HG03432 (cell line): ENCODE data around the gene KLF5.
"Not testable (repeated sequence)": the region's sequence is repeated elsewhere in the genome, so short reads cannot be mapped to it uniquely, and the experiment has no call there.

Experiments
- ATAC-seq: cut with Tn5 transposase; IDR thresholded peaks from one replicate; pipeline ENCODE4 v1.9.1; 2021; ENCODE audit warnings: mild to moderate bottlenecking, moderate library complexity; ENCODE audit not compliant: unreplicated experiment

The KLF5 gene

DNA sequence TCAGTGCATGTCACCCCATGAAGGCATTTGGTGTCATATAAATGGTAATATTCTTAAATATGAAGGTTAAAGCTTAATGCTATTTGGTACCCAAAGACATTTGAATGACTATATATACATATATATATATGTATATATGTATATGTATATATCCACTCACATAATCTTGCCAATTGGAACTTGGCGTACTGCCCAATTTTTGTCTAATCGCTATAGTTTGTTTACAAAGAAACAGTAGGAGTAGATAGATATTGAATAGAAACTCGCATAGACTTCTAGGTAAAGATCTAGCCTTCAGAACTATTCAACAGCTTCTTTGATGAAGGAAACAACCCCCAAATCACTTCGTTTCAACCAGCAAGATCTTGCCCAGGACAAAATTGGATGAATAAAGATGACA, 24.1 kb downstream of the KLF5 start:
- no peak for ATAC-seq

GRCh38 chr13:73088332-73088935, 29.6 kb downstream of the KLF5 start:
- no peak for ATAC-seq

GRCh38 chr13:73089213-73089612, 30.4 kb downstream of the KLF5 start:
- ATAC-seq, result no peak

DNA sequence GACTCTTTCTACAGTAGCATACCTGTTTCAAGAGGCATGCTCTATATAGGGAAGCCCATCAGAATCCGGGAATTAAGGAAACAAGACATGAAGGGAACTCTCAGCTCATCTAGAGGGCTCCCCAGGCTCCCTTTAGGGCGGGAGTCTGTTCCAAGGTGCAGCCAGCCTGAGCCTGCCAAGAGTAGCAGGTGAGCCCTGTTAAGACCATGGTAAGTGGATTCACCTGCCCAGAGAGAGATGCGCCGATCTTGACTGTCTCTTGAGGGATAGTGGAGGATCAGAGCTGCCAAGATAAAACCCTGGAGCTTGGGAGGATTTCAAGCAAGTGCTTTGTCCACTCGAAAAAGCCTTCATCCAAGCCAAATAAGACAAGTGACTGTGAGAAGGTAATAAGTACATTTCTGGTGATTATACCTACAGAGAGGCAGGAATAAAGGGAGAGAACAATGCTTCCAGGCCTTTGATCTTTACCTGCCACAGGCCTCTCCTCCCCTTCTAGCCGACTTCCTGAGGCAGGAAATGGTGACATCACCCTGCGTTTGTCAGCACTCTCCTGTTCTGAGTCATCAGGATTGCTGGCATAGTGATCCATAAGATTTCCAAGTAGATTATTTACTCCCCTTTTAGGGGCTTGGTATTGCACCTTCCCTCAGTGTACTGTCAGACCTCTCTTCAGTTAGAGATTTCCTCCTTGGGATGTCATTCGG, 31.5 kb downstream of the KLF5 start:
- peak; percentile 74 for ATAC-seq

GRCh38 chr13:73090823-73091187, 32.0 kb downstream of the KLF5 start:
- no peak for ATAC-seq

- no peak for ATAC-seq
These were observed 34.0 kb downstream of the KLF5 start for GRCh38 chr13:73092829-73093228.

GRCh38 chr13:73096173-73096572, 37.4 kb downstream of the KLF5 start:
- no peak for ATAC-seq

DNA sequence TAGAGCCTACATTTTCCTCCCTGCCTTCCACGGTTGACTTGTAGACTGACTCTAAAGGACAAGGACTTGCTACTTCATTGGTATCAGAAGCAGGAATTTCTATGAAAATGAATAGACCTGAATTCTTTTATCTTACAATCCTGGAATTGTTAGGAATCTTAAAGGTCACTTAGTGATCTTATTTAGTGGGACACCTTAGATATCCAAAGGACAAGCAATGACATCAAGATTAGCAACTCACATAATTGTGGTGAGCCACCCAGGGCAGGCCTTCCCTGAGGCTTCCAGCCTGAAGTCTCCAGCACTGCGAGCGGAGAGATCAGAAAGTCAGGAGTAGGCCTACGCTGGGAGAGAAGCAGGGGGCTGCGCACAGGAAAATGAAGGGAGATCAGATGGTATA, 37.8 kb downstream of the KLF5 start:
- no peak for ATAC-seq

DNA sequence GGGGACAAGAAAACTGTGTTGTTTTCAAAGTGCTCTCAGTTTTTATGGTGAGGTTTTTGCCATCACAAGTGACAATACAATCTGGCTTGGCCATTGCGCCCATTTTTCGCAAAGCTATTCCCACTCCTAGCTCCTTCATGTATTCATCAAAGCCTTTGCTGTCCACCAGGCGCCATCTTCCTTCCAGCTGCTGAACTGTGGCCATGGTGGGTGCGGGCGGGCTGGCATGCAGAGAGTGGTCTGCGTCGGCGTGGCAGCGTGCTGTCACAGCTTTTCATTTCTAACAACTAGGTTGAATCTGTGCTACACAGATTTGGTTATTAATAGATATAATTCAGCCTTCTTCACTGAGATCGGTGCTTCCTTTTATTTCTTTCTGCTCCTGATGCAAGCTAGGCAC, 42.0 kb downstream of the KLF5 start:
- ATAC-seq, result not testable (repeated sequence)

GRCh38 chr13:73101351-73102007, 42.7 kb downstream of the KLF5 start:
- no peak for ATAC-seq

- ATAC-seq, result no peak
These were observed 44.4 kb downstream of the KLF5 start for GRCh38 chr13:73103238-73103637.

DNA sequence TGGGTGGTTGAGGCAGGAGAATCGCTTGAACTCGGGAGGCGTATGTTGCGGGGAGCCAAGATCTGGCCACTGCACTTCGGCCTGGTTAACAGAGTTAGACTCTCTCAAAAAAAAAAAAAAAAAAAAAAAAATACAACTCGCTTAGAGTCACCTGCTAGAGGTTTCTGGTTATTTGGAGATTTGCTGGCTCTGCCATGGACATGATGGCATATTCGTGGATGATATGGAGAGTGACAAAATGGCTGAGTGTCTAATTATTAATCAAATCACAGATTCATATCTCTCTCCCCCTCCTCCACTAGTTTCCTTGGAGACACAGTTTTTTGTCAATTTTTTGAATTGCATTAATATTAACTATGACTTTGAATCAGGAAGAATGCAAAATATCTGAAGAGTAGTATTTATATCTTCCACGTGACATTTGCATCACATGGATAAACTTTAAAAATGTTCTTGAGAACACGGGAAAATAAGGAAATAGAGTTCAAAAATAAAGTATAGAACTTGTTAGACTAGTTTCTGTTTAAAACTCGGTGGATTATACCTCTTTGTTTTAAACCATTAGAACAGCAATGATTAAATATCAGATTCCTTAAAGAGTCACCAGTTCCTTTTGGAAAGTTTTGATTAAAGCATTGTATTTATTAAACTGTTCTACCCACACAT, 47.8 kb downstream of the KLF5 start:
- ATAC-seq, result no peak

GRCh38 chr13:73107481-73107880, 48.7 kb downstream of the KLF5 start:
- no peak for ATAC-seq

DNA sequence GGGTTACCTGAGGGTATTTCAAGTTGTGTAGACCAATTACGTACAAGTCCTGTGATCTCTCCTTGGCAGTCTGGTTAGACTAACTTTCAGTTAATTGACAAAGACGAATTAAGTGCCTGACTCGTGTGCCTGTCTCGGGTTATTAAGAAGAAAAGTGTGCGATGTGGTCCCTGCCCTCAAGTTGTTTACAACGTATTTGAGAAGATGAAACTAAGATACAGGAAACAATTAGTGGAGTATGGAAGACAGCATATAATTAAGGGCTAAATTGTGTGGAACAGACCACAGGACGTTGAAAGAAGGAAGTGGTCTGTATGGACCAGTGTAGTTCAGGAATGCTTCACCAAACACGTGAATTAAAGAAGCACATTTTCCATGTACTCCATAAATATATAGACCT, 49.2 kb downstream of the KLF5 start:
- ATAC-seq, result no peak

DNA sequence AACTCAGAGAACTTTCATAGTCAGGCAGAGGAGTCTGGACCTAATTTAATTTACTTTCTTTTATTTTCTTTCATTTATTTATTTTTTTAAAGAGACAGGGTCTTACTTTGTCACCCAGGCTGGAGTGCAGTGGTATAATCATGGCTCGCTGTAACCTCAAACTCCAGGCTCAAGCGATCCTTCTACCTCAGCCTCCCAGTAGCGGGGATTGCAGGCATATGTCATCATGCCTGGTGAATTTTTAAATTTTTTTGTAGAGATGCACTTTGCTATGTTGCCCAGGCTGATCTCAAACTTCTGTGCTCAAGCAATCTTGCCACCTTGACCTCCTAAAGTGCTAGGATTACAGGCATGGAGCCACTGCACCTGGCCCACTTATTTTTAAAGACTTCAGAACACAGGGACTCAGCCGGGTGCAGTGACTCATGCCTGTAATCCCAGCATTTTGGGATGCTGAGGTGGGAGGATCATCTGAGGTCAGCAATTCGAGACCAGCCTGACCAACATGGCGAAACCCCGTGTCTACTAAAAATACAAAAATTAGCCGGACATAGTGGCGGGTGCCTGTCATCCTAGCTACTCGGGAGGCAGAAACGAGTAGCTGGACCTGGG, 50.6 kb downstream of the KLF5 start:
- no peak for ATAC-seq

GRCh38 chr13:73109969-73110368, 51.2 kb downstream of the KLF5 start:
- no peak for ATAC-seq

DNA sequence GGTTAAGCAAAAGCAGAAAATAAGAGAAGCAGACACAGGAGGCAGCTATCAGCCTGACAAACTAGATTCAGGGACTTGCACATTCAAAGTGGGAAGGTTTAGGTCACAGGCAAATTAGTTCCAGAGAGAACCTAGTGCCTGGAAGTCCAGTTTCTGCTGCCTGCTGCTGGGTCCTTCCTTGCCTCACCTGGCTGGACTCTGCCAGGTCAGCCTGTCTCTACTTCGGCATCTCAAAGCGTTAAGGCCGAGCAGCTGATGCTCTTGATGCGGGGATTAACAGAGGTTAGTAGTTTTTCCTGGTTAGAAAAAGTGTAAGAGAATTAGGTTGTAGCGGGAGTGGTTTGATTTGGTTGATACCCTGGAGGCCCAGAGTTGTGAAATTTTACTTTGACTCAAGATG, 52.0 kb downstream of the KLF5 start:
- no peak for ATAC-seq

DNA sequence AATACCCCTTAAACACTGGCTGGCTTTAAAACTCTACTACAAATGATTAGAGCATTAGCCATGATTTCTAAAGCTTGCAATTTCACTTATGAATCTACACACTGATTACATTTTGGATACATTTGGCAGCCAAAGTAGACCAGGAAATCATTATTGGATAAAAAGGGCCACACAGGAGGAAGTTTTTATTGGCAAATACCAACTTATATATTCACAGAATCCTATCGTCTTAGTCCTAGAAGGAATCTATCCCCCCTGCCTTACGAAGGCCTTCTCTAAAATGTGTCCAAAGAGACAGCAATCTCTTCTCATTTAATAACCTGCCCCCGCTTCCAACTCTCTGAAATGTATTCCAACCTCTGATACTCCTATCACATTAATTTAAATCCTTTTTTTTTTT, 52.5 kb downstream of the KLF5 start:
- no peak for ATAC-seq

DNA sequence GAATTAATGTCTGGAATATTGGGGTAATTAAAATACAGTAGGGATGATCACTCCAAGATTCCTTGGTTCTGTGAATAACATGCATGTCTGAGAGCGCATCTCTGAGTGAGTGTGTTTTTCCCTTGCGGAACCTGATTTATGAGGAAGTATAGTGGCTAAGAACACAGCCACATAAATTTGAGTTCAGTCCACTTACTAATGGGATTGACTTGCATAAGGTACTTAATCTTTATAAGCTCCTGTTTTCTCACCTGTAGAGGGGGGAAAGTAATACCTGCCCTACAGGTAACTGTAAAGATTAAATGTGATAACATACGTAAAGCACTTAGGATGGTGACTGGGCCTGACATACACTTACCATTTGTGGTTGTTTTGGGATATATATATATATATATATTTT, 60.8 kb downstream of the KLF5 start:
- no peak for ATAC-seq
